Colonic mucosa (tissue), 4 donors: ENCODE data around the gene PAK5. TPM values are rescaled to one million over a fixed set of nuclear protein-coding genes. Genes with fewer than 3 reads are reported as not detected.

Experiments
- DNase-seq: peaks from one replicate; pipeline ENCODE4 v3.0.0-alpha.2; 2020
- H3K27ac ChIP-seq: fragments of 200-600 bp; one replicate; pipeline ENCODE4 v1.8.0; 2021
- H3K27me3 ChIP-seq: fragments of 200-600 bp; one replicate; pipeline ENCODE4 v1.8.0; 2021
- H3K36me3 ChIP-seq: fragments of 200-600 bp; one replicate; pipeline ENCODE4 v1.8.0; 2021
- H3K4me1 ChIP-seq: fragments of 200-600 bp; one replicate; pipeline ENCODE4 v1.8.0; 2021; ENCODE audit warnings: mild to moderate bottlenecking
- H3K4me3 ChIP-seq: fragments of 200-600 bp; one replicate; pipeline ENCODE4 v1.8.0; 2021
- H3K9ac ChIP-seq, 2 donors: one replicate each; pipeline ENCODE4 v1.7.0; 2013; ENCODE audit warnings: control low read depth in 2 of 2, low read depth in 2 of 2, low read length in 2 of 2
- H3K9me3 ChIP-seq: fragments of 200-600 bp; one replicate; pipeline ENCODE4 v1.8.0; 2021
- CTCF ChIP-seq: fragments of 200-600 bp; IDR thresholded peaks from one replicate; pipeline ENCODE4 v1.8.0; 2022; ENCODE audit warnings: antibody characterized with exemption, mild to moderate bottlenecking
- intact Hi-C: fragments of 100-400 bp; cut with DNase I; formaldehyde crosslinking; loops from one replicate; pipeline ENCODE4 v1.14.1; 2022
- total RNA-seq, 2 donors: library from RNA; stranded (reverse); fragmentation: NEBNext Ultra II Directional in 1 of 2; extraction: Animal tissue kit (Norgen Biotek cat#: 25700) in 1 of 2; gene quantifications; one replicate each; pipeline ENCODE4 v1.2.1, GENCODE V29; 2021
- donor health status: healthy.
- donor health status: DM: no; HTN: no; CAD: no.
- donor health status: DM: no; HTN: no; CAD: no.

Gene PAK5
- total RNA-seq, 2 donors from 2014 or later = 0.07 TPM; not detected in 1

- Histone ChIP-seq H3K27me3 (no peaks in the 10 kb centered on the region), H3K4me1 (no peaks in the 10 kb centered on the region), H3K4me3 (no peak overlapping the region), H3K9ac (no peak overlapping the region), H3K9me3 (no peaks in the 10 kb centered on the region), H3K36me3 (no peaks in the 10 kb centered on the region), H3K27ac (no peak overlapping the region)
- no peak for DNase-seq
- intact Hi-C loops = no loop called here
- TF ChIP-seq CTCF = no peak
These were observed 272.8 kb downstream of the PAK5 start for GRCh38 chr20:9565910-9566550.

- DNase-seq = no peak
- TF ChIP-seq CTCF = no peak
- no peak overlapping the region for H3K9ac ChIP-seq
- no peaks in the 10 kb centered on the region for H3K9me3 ChIP-seq
- intact Hi-C loops = no loop called here
- H3K27me3 ChIP-seq = no peaks in the 10 kb centered on the region
- H3K4me1 ChIP-seq = no peaks in the 10 kb centered on the region
- no peaks in the 10 kb centered on the region for H3K36me3 ChIP-seq
- H3K4me3 ChIP-seq = no peak overlapping the region
- no peak overlapping the region for H3K27ac ChIP-seq
These were observed 281.5 kb downstream of the PAK5 start for GRCh38 chr20:9557411-9557810.

GRCh38 chr20:9555781-9556180 is 283.1 kb downstream of the PAK5 start:
- H3K9ac ChIP-seq = no peak overlapping the region
- H3K9me3 ChIP-seq = no peaks in the 10 kb centered on the region
- no peaks in the 10 kb centered on the region for H3K4me1 ChIP-seq
- DNase-seq = no peak
- no peak overlapping the region for H3K4me3 ChIP-seq
- no peak for TF ChIP-seq CTCF
- intact Hi-C loops = no loop called here
- no peak overlapping the region for H3K27ac ChIP-seq
- H3K27me3 ChIP-seq = no peaks in the 10 kb centered on the region
- no peaks in the 10 kb centered on the region for H3K36me3 ChIP-seq

GRCh38 chr20:9551808-9552550 is 286.9 kb downstream of the PAK5 start:
- Histone ChIP-seq H3K9me3 (no peaks in the 10 kb centered on the region), H3K4me3 (no peak overlapping the region), H3K36me3 (no peaks in the 10 kb centered on the region), H3K9ac (no peak overlapping the region), H3K4me1 (no peaks in the 10 kb centered on the region), H3K27me3 (no peaks in the 10 kb centered on the region), H3K27ac (no peak overlapping the region)
- intact Hi-C loops = no loop called here
- DNase-seq = no peak
- TF ChIP-seq CTCF = no peak

GRCh38 chr20:9550871-9551270 is 288.0 kb downstream of the PAK5 start:
- no peaks in the 10 kb centered on the region for H3K27me3 ChIP-seq
- no peak overlapping the region for H3K9ac ChIP-seq
- no peaks in the 10 kb centered on the region for H3K36me3 ChIP-seq
- no peaks in the 10 kb centered on the region for H3K9me3 ChIP-seq
- H3K4me1 ChIP-seq = no peaks in the 10 kb centered on the region
- intact Hi-C loops = no loop called here
- H3K4me3 ChIP-seq = no peak overlapping the region
- no peak for DNase-seq
- H3K27ac ChIP-seq = no peak overlapping the region
- TF ChIP-seq CTCF = no peak
